Stimulated activated CD8-positive, alpha-beta memory T cell treated with anti-CD3 and anti-CD28 coated beads, Interleukin-7, amount 100 ng/mL, for 24 hours (primary cell): ENCODE results near the gene TBX18.

Experiments
- DNase-seq: peaks from one replicate; pipeline ENCODE4 v3.0.0-alpha.2; 2020; ENCODE audit warnings: low read depth

TBX18 gene

DNA sequence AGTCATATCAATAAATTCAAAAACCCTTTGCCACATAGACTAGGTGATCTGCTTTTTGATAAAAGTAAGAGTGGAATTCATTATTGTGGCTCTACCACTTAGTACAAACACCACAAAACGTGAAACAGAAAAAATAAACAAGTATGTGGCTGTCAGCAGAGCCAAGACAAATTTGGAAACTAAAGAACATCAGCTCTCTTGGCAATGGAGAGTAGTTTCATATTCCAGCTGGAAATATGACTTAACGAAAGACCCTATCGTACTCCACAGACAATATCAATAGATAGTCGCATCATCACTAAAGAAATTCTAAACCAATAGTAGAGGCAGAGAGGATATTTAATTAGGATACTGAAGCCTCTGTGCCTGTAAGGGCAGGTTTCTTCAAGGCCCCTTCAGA is 20.8 kb downstream of the TBX18 start:
- no peak for DNase-seq

DNA sequence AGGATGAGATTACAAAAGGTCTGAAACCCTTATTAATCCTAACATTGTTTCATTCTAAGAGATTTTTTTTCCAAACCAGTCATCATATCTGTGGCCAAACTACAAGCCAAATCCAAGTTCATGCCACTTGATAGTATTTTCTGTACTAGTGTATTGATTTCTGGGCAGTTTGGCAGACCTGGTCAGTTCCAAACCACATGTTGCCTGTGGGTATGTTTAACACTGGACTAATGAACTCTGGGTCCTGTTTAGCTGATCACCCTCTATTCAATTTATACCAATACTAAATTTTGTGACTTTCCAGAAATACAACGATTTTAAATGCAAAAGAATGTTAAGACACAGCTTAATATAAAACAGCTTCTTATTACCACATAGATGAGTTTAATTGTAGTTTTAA is 24.0 kb downstream of the TBX18 start:
- DNase-seq = no peak

DNA sequence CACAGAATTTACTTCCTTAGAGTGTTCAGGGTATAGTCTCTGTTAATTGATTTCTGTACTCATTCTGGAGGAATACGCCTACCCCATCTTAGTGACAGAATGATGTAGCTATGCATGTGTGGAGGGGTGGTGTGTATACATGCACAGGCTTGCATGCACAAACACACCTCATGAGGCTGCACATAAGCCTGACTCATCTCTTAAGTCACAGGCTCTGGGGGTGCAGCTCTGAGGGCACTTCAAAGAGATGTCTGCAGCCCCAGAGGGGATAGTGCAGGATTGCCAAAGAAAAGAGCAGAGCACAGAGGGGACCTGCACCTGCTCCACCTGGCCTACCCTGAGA is 24.6 kb downstream of the TBX18 start:
- no peak for DNase-seq

DNA sequence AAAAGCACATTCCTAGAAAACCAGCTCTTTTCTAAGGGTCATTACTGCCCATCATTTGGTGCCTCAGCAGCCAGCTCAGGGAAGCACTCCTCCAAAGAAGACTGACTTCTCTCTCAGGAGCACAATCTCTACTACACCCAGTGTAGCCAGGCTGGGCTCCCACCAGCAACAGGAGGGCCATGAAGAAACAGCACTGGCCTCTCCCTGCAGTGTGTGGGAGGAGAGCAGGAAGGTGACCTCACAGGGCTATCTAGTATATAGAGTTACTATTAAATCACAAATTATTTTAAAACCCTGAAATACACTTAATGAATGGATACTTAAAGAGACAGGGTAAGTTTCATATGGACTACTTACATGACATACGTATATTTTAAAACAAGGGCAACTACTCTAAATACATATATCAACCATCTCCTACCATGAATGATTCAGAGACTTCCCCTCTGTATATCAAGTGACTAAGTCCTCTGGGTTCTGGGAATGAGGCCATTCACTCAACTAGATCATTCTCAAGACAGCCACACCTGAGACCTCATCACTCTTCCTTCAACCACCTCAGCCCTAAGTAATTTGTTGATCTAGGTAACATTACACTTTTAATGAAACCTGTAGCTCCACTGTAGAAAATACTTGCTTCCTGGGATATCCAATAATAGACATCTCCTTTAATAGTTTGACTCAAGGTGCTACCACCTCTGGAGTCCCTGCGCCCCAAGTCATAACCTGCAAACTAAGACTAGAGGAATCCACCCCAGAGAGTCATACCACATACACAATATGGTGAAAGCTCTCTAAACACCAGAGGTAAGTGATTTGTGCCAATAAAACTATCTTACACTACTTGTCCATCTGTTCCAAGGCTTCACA is 25.2 kb downstream of the TBX18 start:
- no peak for DNase-seq

DNA sequence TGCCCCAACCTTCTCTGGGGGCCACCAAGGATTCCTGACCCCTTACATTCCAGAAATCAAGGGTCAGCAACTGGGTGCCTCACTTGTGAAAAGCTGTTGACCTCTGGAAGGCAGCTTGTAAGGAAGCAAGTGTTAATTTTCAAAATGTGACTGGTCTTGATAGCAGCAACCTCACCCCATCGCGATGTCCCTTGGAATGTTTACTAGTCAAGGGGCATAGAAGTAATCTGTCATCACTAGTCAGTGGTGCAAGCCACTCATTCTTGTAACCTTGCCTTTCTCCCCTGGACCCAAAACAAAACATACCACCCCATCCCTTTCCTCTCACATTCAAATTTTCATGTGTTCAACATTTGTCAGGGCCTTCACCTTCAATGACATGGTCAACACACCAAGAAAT is 30.5 kb downstream of the TBX18 start:
- no peak for DNase-seq

DNA sequence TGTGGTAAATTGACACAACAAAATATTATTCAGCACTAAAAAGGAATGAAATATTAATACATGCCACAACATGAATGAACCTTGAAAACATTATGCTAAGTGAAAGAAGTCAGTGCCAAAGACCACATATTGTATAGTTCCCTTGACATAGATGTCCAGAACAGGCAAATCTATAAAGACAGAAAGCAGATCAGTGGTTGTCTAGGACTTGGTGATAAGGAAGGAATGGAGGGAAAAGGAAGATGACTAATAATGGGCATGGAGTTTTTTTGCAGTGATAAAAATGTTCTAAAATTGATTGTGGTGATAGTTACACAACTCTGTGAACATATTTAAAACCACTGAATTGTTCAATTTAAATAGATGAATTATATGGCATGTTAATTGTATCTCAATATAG is 32.5 kb downstream of the TBX18 start:
- DNase-seq = no peak

DNA sequence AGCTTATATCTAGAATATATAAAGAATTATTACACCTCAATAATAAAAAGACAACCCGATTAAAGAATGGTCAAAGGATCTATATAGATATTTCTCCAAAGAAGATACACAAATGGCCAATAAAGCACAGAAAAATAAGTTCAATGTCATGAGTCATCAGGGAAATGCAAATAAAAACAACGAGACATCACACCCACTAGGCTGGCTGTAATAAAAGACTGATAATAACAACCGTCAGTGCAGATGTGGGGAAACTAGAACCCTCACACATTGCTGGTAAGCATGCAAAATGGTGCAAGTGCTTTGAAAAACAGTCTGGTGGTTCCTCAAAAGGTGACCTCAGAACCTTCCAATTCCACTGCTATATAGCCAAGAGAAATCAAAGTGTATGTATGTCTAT is 33.0 kb downstream of the TBX18 start:
- no peak for DNase-seq

DNA sequence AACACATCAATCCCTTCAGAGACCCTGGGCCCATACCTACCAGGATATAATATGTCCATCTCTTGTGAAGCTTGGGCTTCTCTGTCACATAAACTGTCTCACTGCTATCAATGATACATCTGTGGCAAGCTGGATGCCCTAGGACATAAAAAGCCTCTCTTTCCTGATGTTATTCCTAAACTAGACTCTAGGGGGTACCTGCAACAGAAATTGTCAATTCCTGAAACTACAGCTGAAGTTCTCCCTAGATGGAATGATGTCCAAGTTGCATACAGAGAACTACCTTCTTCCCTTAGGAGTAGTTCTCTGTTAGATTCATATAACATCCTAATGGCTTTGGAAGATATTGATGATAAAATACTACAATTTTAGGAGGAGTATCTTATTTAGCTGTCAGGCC is 35.8 kb downstream of the TBX18 start:
- DNase-seq = no peak

DNA sequence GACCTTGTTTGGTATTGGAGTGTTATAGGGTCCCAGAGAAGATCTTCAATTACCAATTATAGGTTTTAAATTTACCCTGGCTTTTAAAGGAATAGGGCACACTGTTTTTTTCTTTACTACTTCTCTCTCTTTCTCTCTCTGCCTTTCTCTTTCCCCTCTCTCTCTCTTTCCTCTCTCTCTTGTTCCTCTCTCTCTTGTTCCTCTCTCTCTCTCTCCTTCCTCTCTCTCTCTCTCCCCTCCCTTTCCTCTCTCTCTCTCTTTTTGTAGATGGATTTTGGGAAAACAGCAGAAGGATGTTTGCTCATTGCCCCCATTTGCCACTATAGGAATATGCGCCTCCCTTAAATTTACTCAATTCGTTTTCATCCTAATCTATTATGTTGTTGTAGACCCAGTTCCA is 45.2 kb downstream of the TBX18 start:
- no peak for DNase-seq

DNA sequence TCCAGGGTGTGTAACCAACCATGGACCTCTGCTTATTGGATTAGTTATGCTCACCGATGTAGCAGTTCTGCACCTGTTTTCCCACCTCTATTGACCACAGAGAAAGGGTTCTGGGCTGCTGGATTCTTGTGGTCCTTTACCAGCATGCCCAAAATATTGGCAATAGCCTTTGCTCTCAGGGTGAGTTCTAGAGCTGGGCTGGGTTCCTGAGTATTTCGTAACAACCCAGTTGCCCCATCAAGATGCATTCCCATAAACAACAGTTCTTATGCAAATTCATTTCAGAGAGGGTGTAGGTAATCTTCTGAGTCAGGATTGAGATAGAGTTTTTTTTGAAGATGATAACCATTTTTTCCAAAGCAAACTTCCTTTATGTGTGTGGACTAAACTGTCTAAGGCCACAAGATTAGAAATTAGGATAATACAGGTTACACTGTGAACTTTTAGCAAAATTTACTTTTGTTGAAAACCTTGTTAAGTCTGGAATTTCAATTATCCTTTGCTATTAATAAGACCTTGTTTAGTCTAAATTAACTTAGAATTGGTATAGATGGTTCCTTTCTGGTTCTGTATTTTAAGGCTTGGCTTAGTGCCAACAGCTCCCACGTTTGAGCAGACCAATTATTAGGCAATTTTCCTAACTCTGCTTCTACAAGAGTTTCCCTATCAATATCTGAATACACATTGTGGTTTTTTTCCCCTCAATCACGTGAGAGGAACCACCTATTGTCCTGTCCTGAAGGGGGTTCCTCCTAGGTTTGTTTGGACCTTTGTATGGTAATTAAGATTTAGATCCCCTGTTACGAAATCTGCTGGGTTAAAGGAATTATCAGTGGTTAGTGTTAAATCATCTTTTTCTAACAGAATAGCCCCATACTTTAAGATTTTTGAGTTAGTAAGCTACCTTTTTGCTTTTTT is 46.1 kb downstream of the TBX18 start:
- DNase-seq = no peak

DNA sequence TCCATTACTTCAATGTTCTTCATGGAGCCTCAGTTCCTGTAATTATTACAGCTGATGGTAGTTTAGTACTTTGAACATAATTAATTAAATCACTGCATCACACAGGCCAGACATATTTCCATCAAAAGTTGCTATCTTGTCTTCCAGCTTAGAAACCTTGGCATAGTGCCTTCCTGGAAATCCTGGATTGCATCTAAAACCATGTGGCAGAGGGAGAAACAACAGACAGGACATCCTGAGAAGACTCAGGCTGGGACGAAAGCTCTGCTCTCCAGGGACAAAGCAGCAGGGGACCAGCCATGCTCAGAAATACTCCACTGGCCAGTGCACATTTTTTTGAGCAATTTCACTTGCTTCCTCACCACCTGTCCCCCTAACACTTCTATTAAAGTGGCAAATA is 55.3 kb downstream of the TBX18 start:
- no peak for DNase-seq

DNA sequence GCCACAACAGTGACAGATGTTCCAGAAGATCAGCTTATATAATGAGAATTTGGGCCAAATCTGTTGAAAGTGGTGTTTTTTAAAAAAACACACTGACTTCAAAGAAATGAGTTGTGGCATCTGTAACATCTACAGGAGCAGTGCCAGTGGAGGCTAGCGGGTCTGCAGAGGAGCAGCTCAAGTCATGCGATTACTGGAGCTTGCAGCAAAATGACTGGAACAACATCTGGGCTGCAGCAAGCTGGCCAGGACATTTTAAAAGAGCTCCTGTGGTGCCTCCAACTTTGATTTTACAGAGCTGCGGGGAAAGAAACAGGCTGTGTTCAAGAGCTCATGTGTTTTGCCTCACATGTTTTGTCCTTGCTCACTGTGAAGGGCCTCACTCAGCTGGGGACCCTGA is 57.2 kb downstream of the TBX18 start:
- no peak for DNase-seq

DNA sequence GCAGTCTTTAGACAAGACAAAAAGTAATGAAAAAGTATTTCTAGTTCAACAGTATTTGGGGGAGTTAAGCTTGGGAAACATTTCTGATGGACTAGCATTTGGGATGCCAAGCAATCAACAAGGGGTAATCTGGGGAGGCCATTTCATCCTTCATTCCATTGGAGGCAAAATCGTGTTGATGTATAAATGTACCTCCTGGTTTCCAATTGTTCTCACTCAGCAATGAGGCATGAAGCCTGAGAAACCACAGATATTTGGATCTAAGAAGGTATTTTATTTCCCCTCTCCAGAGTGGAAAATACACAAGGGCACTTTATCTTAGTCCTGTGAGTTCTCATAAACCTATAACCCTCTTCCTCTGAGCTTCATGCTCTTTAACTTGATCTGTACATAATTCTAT is 68.2 kb downstream of the TBX18 start:
- no peak for DNase-seq

DNA sequence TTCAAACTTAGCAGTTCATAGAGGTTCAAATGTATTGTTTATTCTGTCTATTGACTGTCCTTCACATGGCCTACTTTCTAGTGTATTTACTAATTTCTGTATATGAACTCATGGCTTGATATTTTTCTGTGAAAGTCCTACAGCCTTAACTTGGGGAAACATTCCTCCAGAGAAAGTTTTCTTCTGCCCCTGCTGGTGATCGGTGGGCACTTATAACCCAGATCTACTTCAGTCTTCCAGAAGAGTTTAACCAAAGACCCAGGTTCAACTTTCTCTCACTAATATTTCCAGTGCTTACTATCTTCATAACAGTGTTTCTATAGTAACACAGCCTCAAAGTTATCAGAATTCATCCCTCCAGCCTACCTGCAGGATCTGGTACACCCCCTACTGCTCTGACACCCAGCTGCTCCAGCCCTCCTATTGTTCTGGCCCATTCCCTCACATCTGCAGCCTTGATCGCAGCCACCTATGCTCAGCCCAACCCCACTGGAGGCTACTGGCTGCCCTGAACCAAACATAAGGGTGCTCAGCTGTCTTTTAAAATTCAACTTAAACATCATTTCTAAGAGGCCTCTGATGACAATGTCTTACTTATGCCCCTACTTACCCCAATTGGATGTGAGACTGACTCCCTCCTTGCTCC is 72.3 kb downstream of the TBX18 start:
- no peak for DNase-seq

DNA sequence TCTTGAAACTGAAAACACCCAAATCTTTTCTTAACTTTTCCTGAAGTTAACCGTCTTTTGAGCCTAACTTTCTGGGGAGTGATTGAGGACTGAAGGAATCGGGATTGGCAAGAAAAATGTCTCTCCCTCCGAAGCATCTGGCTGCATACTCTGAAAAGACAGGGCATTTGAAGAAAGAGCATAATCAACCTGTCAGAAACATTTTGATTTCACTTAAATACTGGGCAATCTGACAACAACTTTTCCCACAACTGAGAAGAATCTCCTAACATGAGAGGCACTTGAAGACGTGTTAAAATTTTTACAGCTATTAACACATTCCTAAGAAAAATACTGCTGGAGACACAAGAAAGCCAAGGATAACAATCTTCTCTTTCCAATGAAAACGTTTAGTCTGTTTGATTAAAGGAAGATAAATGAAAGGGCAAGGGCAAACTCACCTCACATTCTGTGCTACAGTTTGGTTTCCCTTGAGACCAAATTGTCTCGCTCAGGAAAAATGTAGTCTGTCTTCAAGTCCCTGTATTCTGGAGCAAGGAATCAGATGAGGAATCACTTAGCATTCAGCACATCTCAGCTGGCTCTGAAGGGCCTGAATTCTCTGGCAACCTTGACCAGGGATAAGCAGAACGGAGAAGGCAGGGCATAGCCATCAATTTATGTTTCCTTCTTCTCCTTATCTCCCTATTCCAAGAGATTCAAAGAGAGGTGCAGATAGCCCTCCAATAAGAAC is 76.1 kb downstream of the TBX18 start:
- DNase-seq = no peak

DNA sequence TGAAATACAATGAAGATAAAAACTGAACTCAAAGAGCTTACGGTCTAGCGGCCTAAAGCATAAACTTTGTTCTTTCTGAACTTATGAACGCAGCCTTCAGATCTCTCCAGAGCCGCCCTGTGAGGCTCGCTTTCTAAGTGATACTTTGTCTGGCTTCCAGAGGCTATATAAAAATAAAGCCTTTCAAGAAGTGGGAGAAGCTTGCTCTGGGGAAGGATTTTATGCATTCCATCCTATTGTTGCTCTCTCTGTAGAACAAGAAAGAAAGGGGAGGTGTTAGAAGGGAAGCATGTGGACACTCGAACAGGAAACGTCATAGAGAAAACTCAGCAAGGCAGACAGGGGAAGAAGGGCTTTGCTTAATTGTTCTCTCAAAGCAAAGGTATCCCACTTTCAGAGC is 77.0 kb downstream of the TBX18 start:
- no peak for DNase-seq

DNA sequence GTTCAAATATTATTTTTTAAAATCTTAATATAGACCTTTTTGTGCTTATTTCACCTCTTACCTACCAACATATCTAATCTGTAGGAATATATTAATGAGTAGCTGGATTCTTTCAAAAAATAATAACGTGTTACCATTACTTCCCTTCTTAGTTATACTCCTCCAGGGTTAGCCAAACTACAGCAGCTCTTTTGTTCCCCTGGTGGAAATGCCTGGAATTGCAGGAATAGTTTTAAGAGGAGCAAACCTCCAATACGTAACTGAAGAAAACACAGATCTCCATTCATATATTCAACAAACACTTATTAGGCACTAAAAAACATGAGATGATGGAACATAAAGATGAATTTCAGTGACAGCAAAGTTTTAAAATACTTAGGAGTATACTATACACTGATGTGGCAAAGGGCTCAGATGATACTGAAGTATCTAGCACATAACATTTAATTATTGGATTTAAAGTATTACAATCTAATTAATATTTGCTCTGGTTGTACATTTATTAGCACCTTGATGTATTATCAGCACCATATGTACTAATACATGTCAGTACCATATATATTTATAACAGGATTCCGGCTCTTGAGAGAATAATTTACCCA is 78.3 kb downstream of the TBX18 start:
- DNase-seq = no peak

DNA sequence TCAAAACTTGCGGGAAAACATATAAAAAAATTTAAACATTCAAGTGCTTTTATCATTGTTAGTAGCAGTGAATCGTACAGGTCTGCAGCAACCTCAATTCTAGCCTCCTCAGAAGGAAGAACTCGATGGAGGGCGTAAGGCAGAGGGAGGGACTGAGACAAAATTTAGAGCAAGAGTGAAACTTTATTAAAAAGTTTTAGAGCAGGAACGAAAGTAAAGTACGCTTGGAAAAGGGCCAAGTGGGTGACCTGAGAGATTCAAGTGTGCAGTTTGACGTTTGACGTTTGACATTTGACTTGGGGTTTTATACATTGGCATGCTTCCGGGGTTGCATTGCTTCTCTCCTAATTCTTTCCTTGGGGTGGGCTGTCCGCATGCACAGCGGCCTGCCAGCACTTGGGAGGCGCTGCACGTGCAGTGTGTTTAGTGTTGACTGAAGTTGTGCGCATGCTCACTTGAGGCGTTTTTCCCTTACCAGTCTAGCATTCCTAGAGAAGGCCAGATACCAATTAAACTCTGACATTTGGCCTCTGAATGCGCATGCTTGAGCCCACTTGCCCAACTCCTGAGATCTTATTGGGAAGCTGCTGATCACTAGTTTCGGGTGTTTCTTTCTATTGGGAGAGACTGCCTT is 82.6 kb downstream of the TBX18 start:
- DNase-seq = no peak

DNA sequence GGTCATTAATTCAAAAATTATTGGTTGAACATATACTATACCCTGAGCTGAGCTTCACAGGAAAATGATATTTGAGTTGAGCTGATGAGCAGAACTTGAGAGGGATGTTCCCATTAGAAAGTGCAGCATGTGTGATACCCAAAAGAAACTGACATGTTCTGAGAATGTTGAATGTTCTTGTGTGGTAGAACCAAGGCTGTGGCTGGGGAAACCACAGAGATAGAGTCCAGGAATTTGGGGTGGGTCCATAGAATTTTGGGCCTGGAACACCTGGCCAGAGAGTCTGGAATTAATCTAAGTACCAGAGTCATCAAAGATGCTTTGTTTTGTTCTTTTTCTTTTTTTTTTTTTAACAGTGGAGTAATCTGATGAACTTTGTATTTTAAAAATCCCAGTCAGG is 88.7 kb downstream of the TBX18 start:
- no peak for DNase-seq

DNA sequence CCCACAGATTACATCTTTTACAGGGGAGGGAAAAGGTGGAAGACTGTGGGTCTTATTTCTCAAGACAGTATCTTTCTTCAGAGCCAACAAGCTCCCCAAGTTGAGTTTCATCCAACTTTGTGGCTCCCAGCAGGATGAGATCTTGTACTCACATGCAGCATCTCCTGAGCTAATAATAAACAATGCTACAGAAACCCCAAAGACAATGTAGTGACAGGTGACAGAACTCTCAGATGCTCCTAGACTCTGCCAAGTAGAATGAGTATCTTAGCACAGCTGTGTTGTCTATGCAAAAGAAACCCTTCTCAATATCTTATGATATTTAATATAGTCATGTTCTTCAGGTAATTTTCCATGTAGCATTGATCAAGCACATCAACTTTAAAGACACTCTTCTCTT is 90.0 kb downstream of the TBX18 start:
- DNase-seq = no peak

DNA sequence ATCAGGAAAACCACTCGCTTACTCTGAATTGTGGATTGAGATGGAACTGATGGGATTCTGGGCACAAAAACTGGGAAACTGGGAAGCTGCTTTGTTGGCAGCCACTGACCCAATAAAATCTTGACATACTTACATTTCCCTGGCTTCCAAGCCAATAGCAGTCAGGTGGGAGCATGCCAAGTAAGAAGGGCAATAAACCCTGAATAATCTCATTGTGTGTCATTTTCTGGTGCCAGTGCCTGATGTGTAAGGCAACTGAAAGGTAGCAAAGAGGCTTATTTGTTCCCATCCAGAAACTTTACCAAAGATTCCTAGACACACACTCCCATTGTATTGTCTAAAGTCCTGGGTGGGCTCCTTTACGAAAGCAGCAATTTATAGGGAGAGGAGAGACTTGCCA is 93.2 kb downstream of the TBX18 start:
- no peak for DNase-seq
